Liver (tissue), 9 donors: Measurements from ENCODE around the gene CADM2. TPM values are rescaled to one million over a fixed set of nuclear protein-coding genes. Genes with fewer than 3 reads are reported as not detected.

Experiments
- DNase-seq: peaks from one replicate; pipeline ENCODE4 v3.0.0-alpha.2; 2017; ENCODE audit warnings: low spot score
- H3K27ac ChIP-seq, 2 donors: one replicate each; pipeline ENCODE4 v1.7.0; 2013; ENCODE audit warnings: inconsistent platforms in 2 of 2, low read length in 2 of 2, control low read depth in 1 of 2, low read depth in 1 of 2, mild to moderate bottlenecking in 1 of 2
- H3K27me3 ChIP-seq, 4 donors: one replicate each; pipeline versions ENCODE4 v1.6.1 to v1.7.0; 2013; ENCODE audit warnings: low read length in 3 of 4, inconsistent platforms in 1 of 4, mild to moderate bottlenecking in 1 of 4, moderate library complexity in 1 of 4; ENCODE audit not compliant: control insufficient read depth in 4 of 4, insufficient read depth in 4 of 4
- H3K36me3 ChIP-seq, 4 donors: one replicate each; pipeline versions ENCODE4 v1.6.1 to v1.7.0; 2013; ENCODE audit warnings: low read length in 3 of 4, mild to moderate bottlenecking in 3 of 4, low read depth in 1 of 4, moderate library complexity in 1 of 4; ENCODE audit not compliant: control insufficient read depth in 4 of 4, insufficient read depth in 3 of 4
- H3K4me1 ChIP-seq, 4 donors: one replicate each; pipeline versions ENCODE4 v1.6.1 to v1.7.0; 2013; ENCODE audit warnings: low read length in 3 of 4, mild to moderate bottlenecking in 3 of 4, moderate library complexity in 1 of 4; ENCODE audit not compliant: control insufficient read depth in 4 of 4, insufficient read depth in 4 of 4
- H3K4me3 ChIP-seq, 3 donors: one replicate each; pipeline versions ENCODE4 v1.6.1 to v1.7.0; 2013; ENCODE audit warnings: low read length in 3 of 3, control low read depth in 1 of 3, low read depth in 1 of 3, mild to moderate bottlenecking in 1 of 3
- H3K9ac ChIP-seq, 2 donors: one replicate each; pipeline ENCODE4 v1.7.0; 2013; ENCODE audit warnings: low read length in 2 of 2, mild to moderate bottlenecking in 2 of 2, moderate library complexity in 2 of 2, control low read depth in 1 of 2, low read depth in 1 of 2
- H3K9me3 ChIP-seq, 4 donors: one replicate each; pipeline versions ENCODE4 v1.6.1 to v1.7.0; 2013; ENCODE audit warnings: low read length in 3 of 4; ENCODE audit not compliant: control insufficient read depth in 4 of 4
- CTCF ChIP-seq: fragments of 150-350 bp; IDR thresholded peaks from 2 replicates; pipeline ENCODE4 v1.5.1; 2017; ENCODE audit warnings: improper control_type of control experiment, low read depth, low read length; ENCODE audit not compliant: missing input control
- EGR1 ChIP-seq, 2 donors: IDR thresholded peaks; 2 replicates each; pipeline ENCODE4 v1.6.1; 2016 to 2018; ENCODE audit warnings: antibody characterized with exemption in 2 of 2, low read depth in 2 of 2
- FOXA1 ChIP-seq: IDR thresholded peaks from 2 replicates; pipeline ENCODE4 v1.6.1; 2016; ENCODE audit warnings: antibody characterized with exemption
- HNF4A ChIP-seq, 2 donors: conservative IDR thresholded peaks; 2 replicates each; pipeline ENCODE4 v1.6.1; 2016; ENCODE audit warnings: antibody characterized with exemption in 2 of 2, mild to moderate bottlenecking in 2 of 2
- HNF4G ChIP-seq: IDR thresholded peaks from 2 replicates; pipeline ENCODE4 v1.6.1; 2016; ENCODE audit warnings: antibody characterized with exemption
- JUND ChIP-seq, 2 donors: IDR thresholded peaks; 2 replicates each; pipeline ENCODE4 v1.6.1; 2016; ENCODE audit warnings: antibody characterized with exemption in 2 of 2
- NR2F2 ChIP-seq: IDR thresholded peaks from 2 replicates; pipeline ENCODE4 v1.6.1; 2016; ENCODE audit warnings: antibody characterized with exemption
- RAD21 ChIP-seq, 2 donors: IDR thresholded peaks; 2 replicates each; pipeline ENCODE4 v1.6.1; 2016; ENCODE audit warnings: antibody characterized with exemption in 2 of 2, mild to moderate bottlenecking in 2 of 2
- SP1 ChIP-seq: IDR thresholded peaks from 2 replicates; pipeline ENCODE4 v1.6.1; 2018; ENCODE audit warnings: antibody characterized with exemption, mild to moderate bottlenecking
- TAF1 ChIP-seq: conservative IDR thresholded peaks from 2 replicates; pipeline ENCODE4 v1.6.1; 2016; ENCODE audit warnings: antibody characterized with exemption, mild to moderate bottlenecking
- YY1 ChIP-seq: IDR thresholded peaks from 2 replicates; pipeline ENCODE4 v1.6.1; 2016; ENCODE audit warnings: antibody characterized with exemption, mild to moderate bottlenecking
- ZBTB33 ChIP-seq: IDR thresholded peaks from 2 replicates; pipeline ENCODE4 v1.6.1; 2016; ENCODE audit warnings: antibody characterized with exemption
- WGBS: extraction: QIAGEN DNeasy Blood & Tissue Kit; methylation state at CpG from one replicate; pipeline ENCODE4 v1.1.7; 2013; 5-methylcytosine and 5-hydroxymethylcytosine counted together
- polyA plus RNA-seq, 2 donors: library from polyadenylated mRNA; stranded (reverse) in 1 of 2; unstranded in 1 of 2; fragments of 200-250 nt in 1 of 2; fragments of >200 nt in 1 of 2; fragmentation: Nextera tagmentation in 1 of 2; extraction: Ambion mirVana in 1 of 2; gene quantifications; one replicate each; pipeline versions ENCODE4 v1.2.1 to v1.2.3, GENCODE V29; 2013 to 2015
- total RNA-seq, 2 donors: library from RNA; depleted of rRNA; stranded (reverse); fragments of >200 nt; gene quantifications; one replicate each; pipeline ENCODE4 v1.2.3, GENCODE V29; 2014
- TF ChIP-seq, protein P1 (sequence below): IDR thresholded peaks from 2 replicates; pipeline ENCODE4 v1.6.1; 2016; ENCODE audit warnings: antibody characterized with exemption, mild to moderate bottlenecking
- TF ChIP-seq, protein P2 (sequence below): IDR thresholded peaks from 2 replicates; pipeline ENCODE4 v1.6.1; 2016; ENCODE audit warnings: antibody characterized with exemption
- TF ChIP-seq, protein P3 (sequence below): IDR thresholded peaks from 2 replicates; pipeline ENCODE4 v1.6.1; 2016; ENCODE audit warnings: antibody characterized with exemption
- donor health status: healthy.
- donor health status: healthy.
- donor health status: healthy.
- donor health status: healthy.
- donor health status: healthy.

CADM2 gene
- total and polyA plus RNA-seq, 4 donors: 0.35 to 0.92 (median 0.51) TPM

DNA sequence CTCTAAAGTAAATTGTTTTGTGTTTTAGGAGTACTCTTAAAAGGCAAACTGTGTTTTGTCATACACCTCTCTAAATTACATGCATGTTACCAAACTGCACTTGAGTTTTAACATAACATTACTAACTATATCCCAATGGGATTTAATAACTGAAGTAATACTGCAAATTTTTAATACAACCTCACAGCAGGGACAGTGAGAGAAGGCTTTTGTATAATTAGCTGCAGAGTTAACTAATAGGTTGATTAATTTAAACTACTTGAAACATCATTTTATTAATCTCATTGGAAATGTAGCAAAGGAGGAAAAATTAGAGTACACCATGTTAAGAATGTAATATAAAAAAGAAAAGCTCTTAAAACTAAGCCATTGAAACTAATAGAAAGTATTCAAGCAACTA is 417.3 kb downstream of the CADM2 start (continued):
- TF ChIP-seq, protein P1, sequence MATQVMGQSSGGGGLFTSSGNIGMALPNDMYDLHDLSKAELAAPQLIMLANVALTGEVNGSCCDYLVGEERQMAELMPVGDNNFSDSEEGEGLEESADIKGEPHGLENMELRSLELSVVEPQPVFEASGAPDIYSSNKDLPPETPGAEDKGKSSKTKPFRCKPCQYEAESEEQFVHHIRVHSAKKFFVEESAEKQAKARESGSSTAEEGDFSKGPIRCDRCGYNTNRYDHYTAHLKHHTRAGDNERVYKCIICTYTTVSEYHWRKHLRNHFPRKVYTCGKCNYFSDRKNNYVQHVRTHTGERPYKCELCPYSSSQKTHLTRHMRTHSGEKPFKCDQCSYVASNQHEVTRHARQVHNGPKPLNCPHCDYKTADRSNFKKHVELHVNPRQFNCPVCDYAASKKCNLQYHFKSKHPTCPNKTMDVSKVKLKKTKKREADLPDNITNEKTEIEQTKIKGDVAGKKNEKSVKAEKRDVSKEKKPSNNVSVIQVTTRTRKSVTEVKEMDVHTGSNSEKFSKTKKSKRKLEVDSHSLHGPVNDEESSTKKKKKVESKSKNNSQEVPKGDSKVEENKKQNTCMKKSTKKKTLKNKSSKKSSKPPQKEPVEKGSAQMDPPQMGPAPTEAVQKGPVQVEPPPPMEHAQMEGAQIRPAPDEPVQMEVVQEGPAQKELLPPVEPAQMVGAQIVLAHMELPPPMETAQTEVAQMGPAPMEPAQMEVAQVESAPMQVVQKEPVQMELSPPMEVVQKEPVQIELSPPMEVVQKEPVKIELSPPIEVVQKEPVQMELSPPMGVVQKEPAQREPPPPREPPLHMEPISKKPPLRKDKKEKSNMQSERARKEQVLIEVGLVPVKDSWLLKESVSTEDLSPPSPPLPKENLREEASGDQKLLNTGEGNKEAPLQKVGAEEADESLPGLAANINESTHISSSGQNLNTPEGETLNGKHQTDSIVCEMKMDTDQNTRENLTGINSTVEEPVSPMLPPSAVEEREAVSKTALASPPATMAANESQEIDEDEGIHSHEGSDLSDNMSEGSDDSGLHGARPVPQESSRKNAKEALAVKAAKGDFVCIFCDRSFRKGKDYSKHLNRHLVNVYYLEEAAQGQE: no peak
- no peak for TF ChIP-seq HNF4G
- TF ChIP-seq, protein P2, sequence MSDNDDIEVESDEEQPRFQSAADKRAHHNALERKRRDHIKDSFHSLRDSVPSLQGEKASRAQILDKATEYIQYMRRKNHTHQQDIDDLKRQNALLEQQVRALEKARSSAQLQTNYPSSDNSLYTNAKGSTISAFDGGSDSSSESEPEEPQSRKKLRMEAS: no peak

DNA sequence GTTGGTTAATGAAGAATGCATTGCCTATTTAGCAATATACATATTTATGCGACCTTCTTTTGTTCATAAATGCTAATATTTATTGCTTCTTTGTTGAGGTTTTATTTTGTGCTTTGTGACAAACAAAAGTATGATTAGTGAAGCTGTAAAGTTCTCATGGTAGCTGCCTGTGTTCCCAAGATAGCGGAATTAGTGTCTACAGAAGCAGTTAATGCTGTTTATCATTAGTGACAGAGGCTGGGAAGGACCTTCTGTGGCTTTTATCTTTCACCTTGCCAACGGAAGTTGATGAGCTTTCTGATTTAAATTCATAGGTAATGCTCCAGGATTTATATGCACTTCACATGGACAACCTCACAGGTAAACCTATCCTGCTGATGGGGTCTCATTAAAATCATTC is 418.3 kb downstream of the CADM2 start:
- no peak overlapping the region for H3K4me3 ChIP-seq
- H3K36me3 ChIP-seq: no peaks in the 10 kb centered on the region
- peaks cover 0 to 2% (median 0%) of the 10 kb centered on the region in 4 donors for H3K27me3 ChIP-seq
- TF ChIP-seq, protein P3, sequence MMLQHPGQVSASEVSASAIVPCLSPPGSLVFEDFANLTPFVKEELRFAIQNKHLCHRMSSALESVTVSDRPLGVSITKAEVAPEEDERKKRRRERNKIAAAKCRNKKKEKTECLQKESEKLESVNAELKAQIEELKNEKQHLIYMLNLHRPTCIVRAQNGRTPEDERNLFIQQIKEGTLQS: no peak
- TF ChIP-seq HNF4A (conservative IDR thresholded peaks at IDR 0.05) (no peak), FOXA1 (no peak), YY1 (no peak)
- TF ChIP-seq, protein P2: no peak
- H3K9ac ChIP-seq: no peak overlapping the region
- no peak overlapping the region for H3K27ac ChIP-seq
- 42% methylated on average over 3 of the region's 3 CpGs for WGBS
- DNase-seq: no peak
- no peaks in the 10 kb centered on the region for H3K4me1 ChIP-seq
- no peaks in the 10 kb centered on the region for H3K9me3 ChIP-seq

- no peak overlapping the region for H3K9ac ChIP-seq
- H3K4me1 ChIP-seq: no peaks in the 10 kb centered on the region
- WGBS: 92% methylated on average over 13 of the region's 13 CpGs
- H3K9me3 ChIP-seq: no peaks in the 10 kb centered on the region
- DNase-seq: no peak
- H3K4me3 ChIP-seq: no peak overlapping the region
- no peak overlapping the region for H3K27ac ChIP-seq
- no peak for TF ChIP-seq CTCF
- TF ChIP-seq ZBTB33: no peak
- no peak for TF ChIP-seq JUND (IDR thresholded peaks at IDR 0.05)
- TF ChIP-seq, protein P1: no peak
- TF ChIP-seq FOXA1: no peak
- TF ChIP-seq HNF4A (conservative IDR thresholded peaks at IDR 0.05): no peak
- TF ChIP-seq EGR1 (IDR thresholded peaks at IDR 0.05; ENCODE audit: low read depth in 2 of 2): no peak
- TF ChIP-seq SP1: no peak
- TF ChIP-seq, protein P3: no peak
- TF ChIP-seq YY1: no peak
- TF ChIP-seq RAD21 (IDR thresholded peaks at IDR 0.05): no peak
- no peak for TF ChIP-seq NR2F2
- TF ChIP-seq, protein P2: no peak
- TF ChIP-seq TAF1: no peak
- no peak for TF ChIP-seq HNF4G
- no peaks in the 10 kb centered on the region for H3K36me3 ChIP-seq
- peaks cover 0 to 4% (median 0%) of the 10 kb centered on the region in 4 donors for H3K27me3 ChIP-seq
Measured at GRCh38 chr3:85384372-85384771, 425.6 kb downstream of the CADM2 start.
